H9 (cell line): ENCODE data around the gene BACH2. TPM values are rescaled to one million over a fixed set of nuclear protein-coding genes. Genes with fewer than 3 reads are reported as not detected.

Experiments
- DNase-seq: peaks from one replicate; pipeline ENCODE4 v3.0.0-alpha.2; 2017
- H2AFZ ChIP-seq: one replicate; pipeline ENCODE4 v1.6.1; 2013; ENCODE audit warnings: mild to moderate bottlenecking, low read length, control low read depth, moderate library complexity
- H2AK5ac ChIP-seq: 2 replicates; pipeline ENCODE4 v1.6.1; 2013; ENCODE audit warnings: low read length, control low read depth, mixed read lengths; ENCODE audit not compliant: insufficient read length
- H2BK120ac ChIP-seq: one replicate; pipeline ENCODE4 v1.6.1; 2013; ENCODE audit warnings: low read depth, mild to moderate bottlenecking, low read length, control low read depth, inconsistent platforms; ENCODE audit not compliant: poor library complexity, severe bottlenecking
- H2BK12ac ChIP-seq: 2 replicates; pipeline ENCODE4 v1.6.1; 2013; ENCODE audit warnings: low read length, control low read depth, mixed read lengths, low read depth; ENCODE audit not compliant: insufficient read length
- H2BK15ac ChIP-seq: 2 replicates; pipeline ENCODE4 v1.6.1; 2013; ENCODE audit warnings: low read depth, low read length, control low read depth
- H2BK20ac ChIP-seq: one replicate; pipeline ENCODE4 v1.6.1; 2013; ENCODE audit warnings: low read depth, mild to moderate bottlenecking, low read length, control low read depth, inconsistent platforms; ENCODE audit not compliant: poor library complexity, severe bottlenecking
- H2BK5ac ChIP-seq: 2 replicates; pipeline ENCODE4 v1.6.1; 2013; ENCODE audit warnings: low read length, control low read depth, mixed read lengths; ENCODE audit not compliant: insufficient read length
- H3K14ac ChIP-seq: 2 replicates; pipeline ENCODE4 v1.6.1; 2013; ENCODE audit warnings: low read length, control low read depth; ENCODE audit not compliant: insufficient read depth
- H3K18ac ChIP-seq: 2 replicates; pipeline ENCODE4 v1.6.1; 2013; ENCODE audit warnings: low read depth, mild to moderate bottlenecking, mixed read lengths, low read length, control low read depth; ENCODE audit not compliant: insufficient read length
- H3K23ac ChIP-seq: 2 replicates; pipeline ENCODE4 v1.6.1; 2013; ENCODE audit warnings: low read length, control low read depth, mixed read lengths, low read depth; ENCODE audit not compliant: insufficient read length
- H3K23me2 ChIP-seq: 2 replicates; pipeline ENCODE4 v1.6.1; 2013; ENCODE audit warnings: low read depth, mild to moderate bottlenecking, mixed read lengths, low read length, control low read depth; ENCODE audit not compliant: insufficient read length, poor library complexity, severe bottlenecking
- H3K27ac ChIP-seq: 2 replicates; pipeline ENCODE4 v1.5.1; 2013; ENCODE audit warnings: low read length, control low read depth, mixed read lengths, low read depth; ENCODE audit not compliant: insufficient read length
- H3K27me3 ChIP-seq: 2 replicates; pipeline ENCODE4 v1.6.1; 2013; ENCODE audit warnings: low read length, control low read depth, inconsistent platforms; ENCODE audit not compliant: insufficient read depth
- H3K4ac ChIP-seq: 2 replicates; pipeline ENCODE4 v1.6.1; 2013; ENCODE audit warnings: low read depth, mild to moderate bottlenecking, control low read depth, inconsistent platforms, low read length, moderate library complexity
- H3K4me1 ChIP-seq: 2 replicates; pipeline ENCODE4 v1.6.1; 2013; ENCODE audit warnings: low read length, control low read depth, inconsistent platforms; ENCODE audit not compliant: insufficient read depth
- H3K4me2 ChIP-seq: 2 replicates; pipeline ENCODE4 v1.6.1; 2013; ENCODE audit warnings: low read length, control low read depth, mixed read lengths; ENCODE audit not compliant: insufficient read length, insufficient read depth
- H3K56ac ChIP-seq: 2 replicates; pipeline ENCODE4 v1.6.1; 2013; ENCODE audit warnings: low read depth, mild to moderate bottlenecking, mixed read lengths, low read length, control low read depth; ENCODE audit not compliant: insufficient read length
- H3K79me1 ChIP-seq: 2 replicates; pipeline ENCODE4 v1.6.1; 2013; ENCODE audit warnings: low read depth, mild to moderate bottlenecking, moderate library complexity, low read length, control low read depth, inconsistent platforms; ENCODE audit not compliant: insufficient read depth, poor library complexity, severe bottlenecking
- H3K79me2 ChIP-seq: 2 replicates; pipeline ENCODE4 v1.6.1; 2013; ENCODE audit warnings: low read length, control low read depth, inconsistent platforms; ENCODE audit not compliant: insufficient read depth
- H3K9ac ChIP-seq: 2 replicates; pipeline ENCODE4 v1.6.1; 2013; ENCODE audit warnings: low read length, control low read depth, mixed read lengths; ENCODE audit not compliant: insufficient read length; ENCODE audit errors: extremely low read depth
- H3K9me3 ChIP-seq: one replicate; pipeline ENCODE4 v1.6.1; 2013; ENCODE audit warnings: low read depth, low read length, inconsistent platforms; ENCODE audit not compliant: control insufficient read depth
- H3T11ph ChIP-seq: one replicate; pipeline ENCODE4 v1.6.1; 2013; ENCODE audit warnings: mild to moderate bottlenecking, low read length, control low read depth, inconsistent platforms
- H4K20me1 ChIP-seq: one replicate; pipeline ENCODE4 v1.6.1; 2013; ENCODE audit not compliant: control insufficient read depth, insufficient read length, insufficient read depth
- H4K5ac ChIP-seq: 2 replicates; pipeline ENCODE4 v1.6.1; 2013; ENCODE audit warnings: low read depth, mild to moderate bottlenecking, mixed read lengths, low read length, control low read depth; ENCODE audit not compliant: insufficient read length
- H4K8ac ChIP-seq: replicated peaks from 2 replicates; pipeline ENCODE4 v1.6.1; 2013; ENCODE audit warnings: low read length, control low read depth, mixed read lengths, low read depth; ENCODE audit not compliant: insufficient read length
- H4K91ac ChIP-seq: 2 replicates; pipeline ENCODE4 v1.6.1; 2013; ENCODE audit warnings: low read depth, mild to moderate bottlenecking, moderate library complexity, mixed read lengths, low read length, control low read depth; ENCODE audit not compliant: insufficient read length
- H3K27ac Mint-ChIP-seq, 3 experiments: 2 replicates in 2 of 3; 3 replicates in 1 of 3; pipeline ENCODE4 v1.8.0; 2020 to 2021; ENCODE audit warnings: mixed read lengths in 3 of 3, mild to moderate bottlenecking in 1 of 3, moderate library complexity in 1 of 3
- H3K27me3 Mint-ChIP-seq: 2 replicates; pipeline ENCODE4 v1.8.0; 2021; ENCODE audit warnings: low read depth, mild to moderate bottlenecking, moderate library complexity, mixed read lengths
- H3K36me3 Mint-ChIP-seq, 3 experiments: 2 replicates in 2 of 3; 3 replicates in 1 of 3; pipeline ENCODE4 v1.8.0; 2020 to 2021; ENCODE audit warnings: low read depth in 3 of 3, mixed read lengths in 3 of 3; ENCODE audit not compliant: insufficient read depth in 1 of 3
- H3K4me1 Mint-ChIP-seq, 2 experiments: 2 replicates each; pipeline ENCODE4 v1.8.0; 2020; ENCODE audit warnings: mixed read lengths in 2 of 2
- H3K4me3 Mint-ChIP-seq, 2 experiments: 2 replicates in 1 of 2; 3 replicates in 1 of 2; pipeline ENCODE4 v1.8.0; 2020 to 2021; ENCODE audit warnings: mild to moderate bottlenecking in 2 of 2, mixed read lengths in 2 of 2, moderate library complexity in 1 of 2
- H3K9me3 Mint-ChIP-seq, 2 experiments: 2 replicates in 1 of 2; 3 replicates in 1 of 2; pipeline ENCODE4 v1.8.0; 2020; ENCODE audit warnings: mild to moderate bottlenecking in 2 of 2, mixed read lengths in 2 of 2, moderate library complexity in 1 of 2
- CTCF ChIP-seq: fragments of 200-600 bp; sonication (generic); conservative IDR thresholded peaks from 3 replicates; pipeline ENCODE4 v1.8.0; 2021; ENCODE audit warnings: antibody characterized with exemption, mild to moderate bottlenecking
- WGBS: extraction: QIAGEN DNeasy Blood & Tissue Kit; methylation state at CpG from one replicate; pipeline ENCODE4 v1.1.7; 2013; ENCODE audit warnings: missing lambda C conversion rate, low lambda C conversion rate, mixed read lengths; ENCODE audit not compliant: insufficient read length; ENCODE audit errors: extremely low coverage; 5-methylcytosine and 5-hydroxymethylcytosine counted together
- total RNA-seq: library from RNA; stranded (reverse); gene quantifications from 2 replicates; pipeline ENCODE4 v1.2.1, GENCODE V29; 2021

BACH2 gene
- total RNA-seq, 1 experiment from 2014 or later: 2.0 TPM

- Histone ChIP-seq H2AFZ (no peak overlapping the region), H4K8ac (no peak overlapping the region)
- H3K4me3 Mint-ChIP-seq: no peak overlapping the region
These were observed 274.9 kb downstream of the BACH2 start for GRCh38 chr6:90021711-90022110.

More at GRCh38 chr6:90021711-90022110, 274.9 kb downstream of the BACH2 start:
- no peak for DNase-seq
- Histone ChIP-seq H3K56ac (no peak overlapping the region), H4K5ac (no peak overlapping the region), H2AK5ac (no peak overlapping the region), H3K23me2 (no peaks in the 10 kb centered on the region), H2BK15ac (no peak overlapping the region), H3K27me3 (no peaks in the 10 kb centered on the region), H3K9ac (no peak overlapping the region), H3K4me2 (no peak overlapping the region), H3K79me2 (no peaks in the 10 kb centered on the region), H3K4ac (no peak overlapping the region), H3T11ph (no peak overlapping the region), H2BK120ac (no peak overlapping the region), H4K91ac (no peak overlapping the region), H2BK20ac (no peak overlapping the region), H3K14ac (no peak overlapping the region), H4K20me1 (no peaks in the 10 kb centered on the region), H3K79me1 (no peaks in the 10 kb centered on the region), H2BK12ac (no peak overlapping the region), H3K23ac (no peak overlapping the region), H3K18ac (no peak overlapping the region), H3K9me3 (no peaks in the 10 kb centered on the region), H3K27ac (no peak overlapping the region), H3K4me1 (no peaks in the 10 kb centered on the region), H2BK5ac (no peak overlapping the region)
- no peak overlapping the region for H3K27ac Mint-ChIP-seq
- no peaks in the 10 kb centered on the region for H3K9me3 Mint-ChIP-seq
- no peaks in the 10 kb centered on the region; a peak in 2 of 7 replicates for H3K36me3 Mint-ChIP-seq
- no CpG with 5 or more reads among the region's 2 CpGs for WGBS
- H3K27me3 Mint-ChIP-seq: no peaks in the 10 kb centered on the region
- no peaks in the 10 kb centered on the region for H3K4me1 Mint-ChIP-seq
- TF ChIP-seq CTCF: no peak
